ENCODE measurements around the gene GPR101.

Gene GPR101

GRCh38 chrX:137040113-137040794 lies 6.5 kb upstream of the GPR101 start:
- Histone ChIP-seq H3K4me2 (ENCODE audit: low read depth, low read length, poor library complexity, severe bottlenecking) (no peak overlapping the region), H3K9ac (ENCODE audit: low read depth, low read length, poor library complexity, severe bottlenecking) (no peak overlapping the region), H3K4me3 (ENCODE audit: low read length, poor library complexity, severe bottlenecking) (no peak overlapping the region), H3K9me2 (replicated peaks; ENCODE audit: low read depth, low read length) (no peaks in the 10 kb centered on the region), H3K79me2 (ENCODE audit: insufficient read depth, low read length) (no peaks in the 10 kb centered on the region), H4K20me1 (ENCODE audit: insufficient read depth, low read length, poor library complexity, severe bottlenecking) (no peaks in the 10 kb centered on the region), H3K27me3 (ENCODE audit: insufficient read depth, low read length, poor library complexity, severe bottlenecking) (no peaks in the 10 kb centered on the region), H3K36me3 (ENCODE audit: insufficient read depth, low read length) (no peaks in the 10 kb centered on the region), H3F3A (ENCODE audit: low read depth) (no peaks in the 10 kb centered on the region), H3K9me3 (ENCODE audit: insufficient read depth, low read depth, low read length) (no peaks in the 10 kb centered on the region), H3K4me1 (ENCODE audit: insufficient read depth, low read length, poor library complexity, severe bottlenecking) (no peaks in the 10 kb centered on the region), H2AFZ (ENCODE audit: low read length) (no peak overlapping the region)
- no peak for TF ChIP-seq CTCF (conservative IDR thresholded peaks at IDR 0.05; ENCODE audit: low read length)
- no peak for TF ChIP-seq EZH2phosphoT487 (IDR thresholded peaks at IDR 0.05; ENCODE audit: borderline replicate concordance)

GRCh38 chrX:137034508-137034872 lies 695 bp upstream of the GPR101 start:
- Histone ChIP-seq H3K4me1 (ENCODE audit: insufficient read depth, low read length, poor library complexity, severe bottlenecking) (peaks cover 5% of the 10 kb centered on the region), H3K9ac (ENCODE audit: low read depth, low read length, poor library complexity, severe bottlenecking) (no peak overlapping the region), H3K9me3 (ENCODE audit: insufficient read depth, low read depth, low read length) (no peaks in the 10 kb centered on the region), H3K9me2 (replicated peaks; ENCODE audit: low read depth, low read length) (no peaks in the 10 kb centered on the region), H3K4me2 (ENCODE audit: low read depth, low read length, poor library complexity, severe bottlenecking) (no peak overlapping the region), H3K79me2 (ENCODE audit: insufficient read depth, low read length) (no peaks in the 10 kb centered on the region), H4K20me1 (ENCODE audit: insufficient read depth, low read length, poor library complexity, severe bottlenecking) (no peaks in the 10 kb centered on the region), H3K27me3 (ENCODE audit: insufficient read depth, low read length, poor library complexity, severe bottlenecking) (peaks cover 13% of the 10 kb centered on the region), H3K36me3 (ENCODE audit: insufficient read depth, low read length) (no peaks in the 10 kb centered on the region), H2AFZ (ENCODE audit: low read length) (no peak overlapping the region), H3F3A (ENCODE audit: low read depth) (no peaks in the 10 kb centered on the region), H3K4me3 (ENCODE audit: low read length, poor library complexity, severe bottlenecking) (no peak overlapping the region)
- TF ChIP-seq EZH2phosphoT487 (IDR thresholded peaks at IDR 0.05; ENCODE audit: borderline replicate concordance) = no peak
- TF ChIP-seq CTCF (conservative IDR thresholded peaks at IDR 0.05; ENCODE audit: low read length) = no peak

GRCh38 chrX:137032841-137033773 lies 688 bp downstream of the GPR101 start:
- TF ChIP-seq EZH2phosphoT487 (IDR thresholded peaks at IDR 0.05; ENCODE audit: borderline replicate concordance) = no peak
- TF ChIP-seq CTCF (conservative IDR thresholded peaks at IDR 0.05; ENCODE audit: low read length) = no peak
- H3K9ac ChIP-seq (ENCODE audit: low read depth, low read length, poor library complexity, severe bottlenecking) = no peak overlapping the region
- H4K20me1 ChIP-seq (ENCODE audit: insufficient read depth, low read length, poor library complexity, severe bottlenecking) = no peaks in the 10 kb centered on the region
- H3K9me2 ChIP-seq (replicated peaks; ENCODE audit: low read depth, low read length) = no peaks in the 10 kb centered on the region
- peak overlapping the region; percentile 89 for H3K4me2 ChIP-seq (ENCODE audit: low read depth, low read length, poor library complexity, severe bottlenecking)
- H3F3A ChIP-seq (ENCODE audit: low read depth) = no peaks in the 10 kb centered on the region
- H3K27me3 ChIP-seq (ENCODE audit: insufficient read depth, low read length, poor library complexity, severe bottlenecking) = peaks cover 13% of the 10 kb centered on the region
- no peaks in the 10 kb centered on the region for H3K36me3 ChIP-seq (ENCODE audit: insufficient read depth, low read length)
- no peak overlapping the region for H3K4me3 ChIP-seq (ENCODE audit: low read length, poor library complexity, severe bottlenecking)
- H3K79me2 ChIP-seq (ENCODE audit: insufficient read depth, low read length) = no peaks in the 10 kb centered on the region
- H2AFZ ChIP-seq (ENCODE audit: low read length) = peak overlapping the region; percentile 81
- no peaks in the 10 kb centered on the region for H3K9me3 ChIP-seq (ENCODE audit: insufficient read depth, low read depth, low read length)
- H3K4me1 ChIP-seq (ENCODE audit: insufficient read depth, low read length, poor library complexity, severe bottlenecking) = peaks cover 5% of the 10 kb centered on the region

Measured in Loucy (cell line).